Fibroblast of pulmonary artery (primary cell): ENCODE measurements around the gene RASAL2.

ENCODE experiments used
- DNase-seq: peaks from one replicate; pipeline ENCODE4 v3.0.0-alpha.2; 2010; ENCODE audit warnings: low read depth
- H3K4me3 ChIP-seq: replicated peaks from 2 replicates; pipeline ENCODE4 v1.5.1; 2011; ENCODE audit warnings: low read depth, mild to moderate bottlenecking, control low read depth, low read length, moderate library complexity
- CTCF ChIP-seq: IDR thresholded peaks from 2 replicates; pipeline ENCODE4 v1.5.1; 2011; ENCODE audit warnings: mild to moderate bottlenecking, control low read depth, low read length, inconsistent platforms; ENCODE audit errors: missing control alignments

RASAL2 gene

GRCh38 chr1:178071811-178072210 lies 22.1 kb upstream of the RASAL2 start:
- no peak for TF ChIP-seq CTCF
- DNase-seq: no peak

GRCh38 chr1:178072326-178072725 lies 21.6 kb upstream of the RASAL2 start:
- TF ChIP-seq CTCF: no peak
- no peak overlapping the region for H3K4me3 ChIP-seq
- no peak for DNase-seq

More at GRCh38 chr1:178071811-178072210, 22.1 kb upstream of the RASAL2 start:
- no peak overlapping the region for H3K4me3 ChIP-seq

GRCh38 chr1:178075333-178075732 lies 18.6 kb upstream of the RASAL2 start:
- TF ChIP-seq CTCF: no peak
- no peak overlapping the region for H3K4me3 ChIP-seq
- DNase-seq: peak; percentile 45

GRCh38 chr1:178076607-178077006 lies 17.3 kb upstream of the RASAL2 start:
- H3K4me3 ChIP-seq: no peak overlapping the region

GRCh38 chr1:178077917-178078316 lies 16.0 kb upstream of the RASAL2 start:
- no peak for TF ChIP-seq CTCF
- H3K4me3 ChIP-seq: no peak overlapping the region
- DNase-seq: no peak

More at GRCh38 chr1:178076607-178077006, 17.3 kb upstream of the RASAL2 start:
- TF ChIP-seq CTCF: no peak
- no peak for DNase-seq

GRCh38 chr1:178086294-178086693 lies 7.6 kb upstream of the RASAL2 start:
- H3K4me3 ChIP-seq: no peak overlapping the region
- DNase-seq: no peak
- TF ChIP-seq CTCF: no peak

GRCh38 chr1:178086766-178087165 lies 7.1 kb upstream of the RASAL2 start:
- TF ChIP-seq CTCF: no peak
- no peak overlapping the region for H3K4me3 ChIP-seq
- DNase-seq: peak; percentile 54
